HG03159 (cell line): ENCODE data around the gene TEX22.

Experiments
- ATAC-seq: cut with Tn5 transposase; IDR thresholded peaks from one replicate; pipeline ENCODE4 v1.9.1; 2021; ENCODE audit warnings: mild to moderate bottlenecking, moderate library complexity; ENCODE audit not compliant: unreplicated experiment

Gene TEX22

GRCh38 chr14:105420101-105420973 is 22.0 kb downstream of the TEX22 start:
- no peak for ATAC-seq

- ATAC-seq: no peak
Observed at GRCh38 chr14:105420974-105421674, 22.8 kb downstream of the TEX22 start.

- no peak for ATAC-seq
Observed at GRCh38 chr14:105421723-105422615, 23.6 kb downstream of the TEX22 start.

GRCh38 chr14:105422695-105423487 is 24.6 kb downstream of the TEX22 start:
- no peak for ATAC-seq

GRCh38 chr14:105423488-105424195 is 25.3 kb downstream of the TEX22 start:
- no peak for ATAC-seq

- no peak for ATAC-seq
Observed at GRCh38 chr14:105424861-105425260, 26.5 kb downstream of the TEX22 start.

GRCh38 chr14:105425823-105426247 is 27.5 kb downstream of the TEX22 start:
- no peak for ATAC-seq

GRCh38 chr14:105426416-105427130 is 28.2 kb downstream of the TEX22 start:
- ATAC-seq: no peak

- no peak for ATAC-seq
Observed at GRCh38 chr14:105427412-105427811, 29.1 kb downstream of the TEX22 start.

- ATAC-seq: no peak
Observed at GRCh38 chr14:105427936-105428485, 29.7 kb downstream of the TEX22 start.

GRCh38 chr14:105430042-105430441 is 31.7 kb downstream of the TEX22 start:
- no peak for ATAC-seq

GRCh38 chr14:105430565-105430964 is 32.2 kb downstream of the TEX22 start:
- ATAC-seq: no peak

- no peak for ATAC-seq
Observed at GRCh38 chr14:105431256-105431655, 32.9 kb downstream of the TEX22 start.

- ATAC-seq: no peak
Observed at GRCh38 chr14:105432657-105433056, 34.3 kb downstream of the TEX22 start.

GRCh38 chr14:105433161-105433605 is 34.8 kb downstream of the TEX22 start:
- no peak for ATAC-seq

GRCh38 chr14:105436402-105436801 is 38.1 kb downstream of the TEX22 start:
- ATAC-seq: no peak

- ATAC-seq: no peak
Observed at GRCh38 chr14:105436891-105437722, 38.8 kb downstream of the TEX22 start.
